Panc1 (cell line): ENCODE results near the gene ARHGAP6.

ENCODE experiments used
- POLR2AphosphoS5 ChIP-seq: IDR thresholded peaks from 2 replicates; pipeline ENCODE4 v1.6.1; 2012; ENCODE audit warnings: mild to moderate bottlenecking, low read depth, low read length, moderate library complexity
- SIN3A ChIP-seq: IDR thresholded peaks from 2 replicates; pipeline ENCODE4 v1.6.1; 2012; ENCODE audit warnings: low read depth, mild to moderate bottlenecking, low read length, moderate library complexity, borderline replicate concordance; ENCODE audit not compliant: insufficient read depth
- TF ChIP-seq, protein P1 (sequence below): fragments of 450-650 bp; IDR thresholded peaks from 2 replicates; pipeline ENCODE4 v1.5.1; 2017; ENCODE audit warnings: mild to moderate bottlenecking

DNA sequence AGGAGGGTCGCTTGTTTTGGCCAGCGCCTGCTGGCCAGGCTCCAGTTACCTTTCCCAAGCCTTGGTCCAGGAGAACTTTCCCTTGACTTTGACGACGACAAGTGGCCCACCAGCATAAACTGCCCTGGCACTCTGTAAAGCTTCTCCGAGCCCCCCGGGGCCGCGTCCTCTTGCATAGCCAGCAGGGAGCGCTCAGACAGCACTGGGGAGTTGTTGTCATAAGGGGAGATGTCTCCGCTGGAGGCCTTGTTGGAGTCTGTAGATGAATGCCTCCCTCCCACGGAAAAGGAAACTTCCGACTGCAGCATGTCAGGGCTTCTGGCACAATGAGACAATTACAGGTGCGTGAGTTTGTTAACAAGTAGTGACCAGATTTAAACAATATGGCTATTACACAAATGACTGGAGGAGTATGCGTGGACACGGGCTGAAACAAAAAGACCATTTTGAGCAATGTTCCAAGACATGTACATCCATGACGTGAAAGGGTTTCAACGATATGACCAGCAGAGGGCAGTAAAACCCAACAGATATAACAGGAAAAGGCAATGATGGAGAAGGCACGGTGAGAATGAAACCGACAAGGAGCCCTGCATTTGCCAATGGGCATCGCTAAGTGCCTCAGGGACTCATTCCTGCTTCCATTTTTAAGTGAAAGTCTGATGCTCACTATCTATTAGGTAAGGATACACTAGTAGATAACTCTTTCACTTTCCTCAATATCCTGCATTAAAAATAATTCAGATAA is 521.6 kb downstream of the ARHGAP6 start:
- TF ChIP-seq, protein P1, sequence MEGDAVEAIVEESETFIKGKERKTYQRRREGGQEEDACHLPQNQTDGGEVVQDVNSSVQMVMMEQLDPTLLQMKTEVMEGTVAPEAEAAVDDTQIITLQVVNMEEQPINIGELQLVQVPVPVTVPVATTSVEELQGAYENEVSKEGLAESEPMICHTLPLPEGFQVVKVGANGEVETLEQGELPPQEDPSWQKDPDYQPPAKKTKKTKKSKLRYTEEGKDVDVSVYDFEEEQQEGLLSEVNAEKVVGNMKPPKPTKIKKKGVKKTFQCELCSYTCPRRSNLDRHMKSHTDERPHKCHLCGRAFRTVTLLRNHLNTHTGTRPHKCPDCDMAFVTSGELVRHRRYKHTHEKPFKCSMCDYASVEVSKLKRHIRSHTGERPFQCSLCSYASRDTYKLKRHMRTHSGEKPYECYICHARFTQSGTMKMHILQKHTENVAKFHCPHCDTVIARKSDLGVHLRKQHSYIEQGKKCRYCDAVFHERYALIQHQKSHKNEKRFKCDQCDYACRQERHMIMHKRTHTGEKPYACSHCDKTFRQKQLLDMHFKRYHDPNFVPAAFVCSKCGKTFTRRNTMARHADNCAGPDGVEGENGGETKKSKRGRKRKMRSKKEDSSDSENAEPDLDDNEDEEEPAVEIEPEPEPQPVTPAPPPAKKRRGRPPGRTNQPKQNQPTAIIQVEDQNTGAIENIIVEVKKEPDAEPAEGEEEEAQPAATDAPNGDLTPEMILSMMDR, result peak; percentile 68
- TF ChIP-seq POLR2AphosphoS5 (no peak), SIN3A (no peak)
